Aorta (tissue), 5 donors: ENCODE results near the gene PRR22. TPM values are rescaled to one million over a fixed set of nuclear protein-coding genes. Genes with fewer than 3 reads are reported as not detected.
"Not testable (repeated sequence)": the region's sequence is repeated elsewhere in the genome, so short reads cannot be mapped to it uniquely, and the experiment has no call there.

Experiments used
- ATAC-seq: fragments of 200-7000 bp; cut with Tn5 transposase; one replicate; pipeline ENCODE4 v1.9.1; 2022; ENCODE audit warnings: moderate library complexity; ENCODE audit not compliant: low FRiP score
- DNase-seq, 2 donors: peaks; one replicate each; pipeline ENCODE4 v3.0.0-alpha.2; 2020
- H3K27ac ChIP-seq, 2 donors: one replicate each; pipeline ENCODE4 v1.5.1; 2013; ENCODE audit warnings: low read length in 2 of 2, mild to moderate bottlenecking in 2 of 2, moderate library complexity in 2 of 2, control low read depth in 1 of 2, inconsistent platforms in 1 of 2, low read depth in 1 of 2
- H3K27me3 ChIP-seq, 2 donors: one replicate each; pipeline ENCODE4 v1.6.1; 2013; ENCODE audit warnings: control low read depth in 1 of 2, low read length in 1 of 2, mild to moderate bottlenecking in 1 of 2, moderate library complexity in 1 of 2; ENCODE audit not compliant: insufficient read depth in 2 of 2, control insufficient read depth in 1 of 2
- H3K36me3 ChIP-seq, 2 donors: one replicate each; pipeline ENCODE4 v1.6.1; 2013; ENCODE audit warnings: control low read depth in 1 of 2, low read length in 1 of 2, mild to moderate bottlenecking in 1 of 2; ENCODE audit not compliant: insufficient read depth in 2 of 2, control insufficient read depth in 1 of 2
- H3K4me1 ChIP-seq, 2 donors: one replicate each; pipeline ENCODE4 v1.6.1; 2013; ENCODE audit warnings: low read length in 2 of 2, control low read depth in 1 of 2, mild to moderate bottlenecking in 1 of 2, moderate library complexity in 1 of 2; ENCODE audit not compliant: insufficient read depth in 2 of 2, control insufficient read depth in 1 of 2
- H3K4me3 ChIP-seq, 2 donors: one replicate each; pipeline ENCODE4 v1.5.1; 2013; ENCODE audit warnings: low read length in 2 of 2, control low read depth in 1 of 2, mild to moderate bottlenecking in 1 of 2
- H3K9me3 ChIP-seq: one replicate; pipeline ENCODE4 v1.6.1; 2013; ENCODE audit warnings: mild to moderate bottlenecking, low read length; ENCODE audit not compliant: control insufficient read depth
- WGBS, 2 donors: extraction: QIAGEN DNeasy Blood & Tissue Kit; methylation state at CpG; one replicate each; pipeline ENCODE4 v1.1.7; 2013; 5-methylcytosine and 5-hydroxymethylcytosine counted together
- intact Hi-C, 2 donors: fragments of 100-400 bp; cut with DNase I; formaldehyde crosslinking; loops; one replicate each; pipeline versions ENCODE4 v1.14.2 to v1.15.0; 2022
- polyA plus RNA-seq, 2 donors: library from polyadenylated mRNA; stranded (reverse); fragments of 200-250 nt; gene quantifications; one replicate each; pipeline ENCODE4 v1.2.3, GENCODE V29; 2013
- total RNA-seq, 2 donors: library from RNA; stranded (reverse); fragmentation: NEBNext Ultra II Directional; extraction: Animal tissue kit (Norgen Biotek cat#: 25700); gene quantifications; one replicate each; pipeline ENCODE4 v1.2.1, GENCODE V29; 2021
- donor health status: healthy with polysubstance abuse.
- donor health status: Bipolar disorder and iron deficiency.
- donor health status: DM: no; HTN: no; CAD: no.
- donor health status: DM: no; HTN: no; CAD: no.
- donor health status: DM: yes; HTN: yes; CAD: no.

PRR22 gene
- total and polyA plus RNA-seq, 4 donors: 0.38 to 5.2 (median 1.1) TPM

DNA sequence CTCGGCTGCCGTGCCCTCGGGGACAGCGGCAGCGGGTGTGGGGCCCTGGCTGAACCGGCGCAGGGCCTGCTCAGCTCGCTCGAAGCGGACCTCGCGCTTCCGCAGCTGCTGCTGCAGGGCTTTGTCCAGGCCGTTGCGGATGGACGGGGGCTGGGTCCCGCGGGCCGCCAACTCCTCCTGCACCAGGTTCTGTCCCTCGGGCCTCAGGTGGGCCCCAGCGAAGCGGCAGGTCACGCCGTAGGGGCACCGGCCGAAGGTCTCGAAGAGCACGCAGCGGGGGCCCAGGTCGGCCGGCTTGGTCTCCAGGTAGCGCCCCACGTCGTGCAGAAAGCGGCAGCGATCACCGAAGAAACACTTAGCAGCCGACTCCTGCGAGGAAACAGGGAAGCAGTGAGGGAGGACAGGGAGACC is 4.8 kb upstream of the PRR22 start:
- Histone ChIP-seq H3K9me3 (no peaks in the 10 kb centered on the region), H3K36me3 (peaks cover 0 to 7% of the 10 kb centered on the region in 2 donors), H3K27ac (no peak overlapping the region), H3K4me3 (no peak overlapping the region), H3K27me3 (no peaks in the 10 kb centered on the region), H3K4me1 (no peaks in the 10 kb centered on the region)
- intact Hi-C loops: no loop called here
- DNase-seq: no peak
- 95 to 97% methylated on average over 36 to 39 of the region's 39 CpGs for WGBS, 2 donors
- no peak for ATAC-seq

DNA sequence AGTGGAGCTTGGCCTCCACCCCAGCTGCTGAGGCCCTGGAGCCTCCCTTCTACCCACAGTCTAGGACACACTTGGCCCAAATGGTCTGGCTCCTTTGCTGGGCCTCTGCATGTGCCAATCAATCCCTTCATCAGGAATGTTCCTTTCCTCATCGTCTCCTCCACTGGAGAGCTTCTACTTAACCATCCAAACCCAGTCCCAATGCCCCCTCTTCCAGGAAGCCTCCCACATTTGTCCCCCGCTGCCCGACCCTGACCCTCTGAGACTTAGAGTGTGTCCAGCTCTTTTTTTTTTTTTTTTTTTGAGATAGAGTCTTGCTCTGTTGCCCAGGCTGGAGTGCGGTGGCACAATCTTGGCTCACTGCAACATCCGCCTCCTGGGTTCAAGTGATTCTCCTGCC is 3.9 kb upstream of the PRR22 start:
- H3K9me3 ChIP-seq: no peaks in the 10 kb centered on the region
- H3K27ac ChIP-seq: no peak overlapping the region
- H3K27me3 ChIP-seq: no peaks in the 10 kb centered on the region
- intact Hi-C loops: no loop called here
- ATAC-seq (no peak), DNase-seq (no peak)
- H3K4me3 ChIP-seq: no peak overlapping the region
- H3K4me1 ChIP-seq: no peaks in the 10 kb centered on the region
- WGBS, 2 donors: 87 to 98% methylated on average over 5 of the region's 5 CpGs
- peaks cover 0 to 7% of the 10 kb centered on the region in 2 donors for H3K36me3 ChIP-seq

DNA sequence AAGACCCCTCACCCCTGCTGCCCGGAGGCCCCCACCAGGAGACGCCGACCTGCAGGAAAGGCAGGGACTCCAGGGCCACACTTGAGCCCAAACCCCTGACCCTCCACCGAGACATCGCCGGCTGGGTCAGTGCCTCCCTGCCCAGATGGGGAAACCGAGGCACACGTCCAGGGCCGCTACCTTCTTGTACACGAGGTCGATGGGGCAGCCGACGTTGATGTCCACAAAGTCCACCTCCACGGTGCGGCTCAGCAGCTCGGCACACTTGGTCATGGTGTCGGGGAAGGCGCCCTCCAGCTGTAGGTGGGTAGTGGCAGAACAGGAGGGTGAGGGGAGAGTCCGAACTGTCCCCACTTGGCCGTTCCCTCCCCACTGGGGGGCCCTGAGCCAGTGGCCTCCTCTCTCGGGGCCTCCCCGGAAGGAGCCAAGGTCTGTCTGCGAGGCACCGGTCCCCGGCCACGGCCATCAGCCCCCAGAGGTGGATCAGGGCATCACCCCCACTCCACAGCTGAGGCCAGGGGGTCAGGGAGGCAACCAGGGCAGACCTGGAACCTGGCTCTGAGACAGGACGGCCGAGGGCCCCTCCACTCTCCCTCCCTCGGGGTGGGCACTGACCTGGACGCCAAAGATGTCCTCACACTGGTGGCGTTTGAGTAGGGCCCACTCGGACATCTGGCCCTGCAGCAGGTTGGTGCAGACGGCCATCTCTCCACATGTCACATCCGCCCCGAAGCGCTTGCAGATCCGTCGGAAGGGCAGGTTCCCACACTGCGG is 3.0 kb upstream of the PRR22 start:
- Histone ChIP-seq H3K36me3 (peaks cover 0 to 7% of the 10 kb centered on the region in 2 donors), H3K9me3 (no peaks in the 10 kb centered on the region), H3K4me3 (no peak overlapping the region), H3K27me3 (no peaks in the 10 kb centered on the region), H3K27ac (no peak overlapping the region), H3K4me1 (no peaks in the 10 kb centered on the region)
- WGBS, 2 donors: 90 to 93% methylated on average over 39 of the region's 39 CpGs
- ATAC-seq (no peak), DNase-seq (no peak)
- intact Hi-C loops: no loop called here

DNA sequence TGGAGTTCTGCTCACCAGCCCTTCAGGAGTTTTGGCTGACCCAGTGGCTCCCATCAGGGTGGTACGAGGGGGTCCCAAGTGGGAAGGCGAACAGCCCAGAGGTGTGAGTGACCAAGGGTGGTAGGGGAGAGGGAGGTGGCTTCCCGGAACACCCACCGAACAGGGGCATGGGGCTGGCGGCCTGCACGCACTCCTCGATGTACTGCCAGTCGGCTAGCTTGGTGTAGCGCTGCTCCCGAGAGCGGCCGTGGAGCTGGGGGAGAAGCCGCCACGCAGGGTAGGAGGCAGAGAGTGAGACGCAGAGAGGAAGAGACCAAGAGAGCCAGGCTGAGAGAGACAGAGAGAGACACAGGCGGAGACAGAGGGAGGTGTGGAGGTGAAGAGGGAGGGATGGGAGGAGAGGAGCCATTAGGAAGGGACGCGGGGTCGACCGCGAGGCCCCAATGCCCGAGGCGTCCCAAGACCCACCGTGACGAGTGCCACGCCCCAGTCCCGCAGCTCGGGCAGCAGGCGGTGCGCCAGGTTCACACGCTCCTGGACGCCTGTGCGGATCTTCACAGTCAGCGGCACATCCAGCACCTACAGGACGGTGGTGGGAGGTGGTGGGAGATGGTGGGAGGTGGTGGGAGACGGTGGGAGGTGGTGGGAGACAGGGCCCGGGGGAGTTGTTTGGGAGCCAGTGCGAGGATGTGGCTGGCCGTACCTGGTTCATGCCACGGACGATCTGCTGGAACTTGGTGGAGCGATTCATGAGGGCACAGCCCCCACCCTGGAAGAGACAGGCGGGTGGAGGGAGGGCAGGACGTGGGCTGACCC is 2.3 kb upstream of the PRR22 start:
- DNase-seq: no peak
- 90 to 92% methylated on average over 43 to 44 of the region's 44 CpGs for WGBS, 2 donors
- intact Hi-C loops: no loop called here
- H3K9me3 ChIP-seq: no peaks in the 10 kb centered on the region
- no peak overlapping the region for H3K27ac ChIP-seq
- H3K36me3 ChIP-seq: peaks cover 0 to 7% of the 10 kb centered on the region in 2 donors
- no peak overlapping the region for H3K4me3 ChIP-seq
- H3K4me1 ChIP-seq: no peaks in the 10 kb centered on the region
- ATAC-seq: no peak
- H3K27me3 ChIP-seq: no peaks in the 10 kb centered on the region

DNA sequence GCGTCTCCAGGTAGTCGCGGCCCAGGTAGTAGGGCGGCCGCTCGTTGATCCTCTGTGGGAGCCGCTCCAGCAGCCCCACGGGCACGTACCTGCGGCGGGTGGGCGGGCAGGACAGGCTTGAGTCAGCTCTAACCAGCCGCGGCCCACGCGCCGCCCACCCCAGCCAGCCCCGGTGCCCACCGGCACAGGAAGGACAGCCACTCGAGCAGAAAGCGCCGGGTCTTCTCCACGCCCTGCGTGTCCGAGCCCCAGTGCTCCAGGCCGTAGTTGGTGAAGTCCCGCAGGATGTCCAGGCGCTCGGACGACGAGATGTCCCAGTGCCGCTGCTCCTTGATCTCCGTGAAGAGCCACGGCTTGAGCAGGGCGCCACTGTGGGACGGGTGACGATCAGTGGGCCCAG is 877 bp upstream of the PRR22 start:
- no peak overlapping the region for H3K4me3 ChIP-seq
- H3K36me3 ChIP-seq: peaks cover 0 to 7% of the 10 kb centered on the region in 2 donors
- intact Hi-C loops: no loop called here
- no peaks in the 10 kb centered on the region for H3K4me1 ChIP-seq
- no peak overlapping the region for H3K27ac ChIP-seq
- DNase-seq (no peak), ATAC-seq (no peak)
- H3K9me3 ChIP-seq: no peaks in the 10 kb centered on the region
- H3K27me3 ChIP-seq: no peaks in the 10 kb centered on the region
- 95 to 96% methylated on average over 36 to 37 of the region's 37 CpGs for WGBS, 2 donors

DNA sequence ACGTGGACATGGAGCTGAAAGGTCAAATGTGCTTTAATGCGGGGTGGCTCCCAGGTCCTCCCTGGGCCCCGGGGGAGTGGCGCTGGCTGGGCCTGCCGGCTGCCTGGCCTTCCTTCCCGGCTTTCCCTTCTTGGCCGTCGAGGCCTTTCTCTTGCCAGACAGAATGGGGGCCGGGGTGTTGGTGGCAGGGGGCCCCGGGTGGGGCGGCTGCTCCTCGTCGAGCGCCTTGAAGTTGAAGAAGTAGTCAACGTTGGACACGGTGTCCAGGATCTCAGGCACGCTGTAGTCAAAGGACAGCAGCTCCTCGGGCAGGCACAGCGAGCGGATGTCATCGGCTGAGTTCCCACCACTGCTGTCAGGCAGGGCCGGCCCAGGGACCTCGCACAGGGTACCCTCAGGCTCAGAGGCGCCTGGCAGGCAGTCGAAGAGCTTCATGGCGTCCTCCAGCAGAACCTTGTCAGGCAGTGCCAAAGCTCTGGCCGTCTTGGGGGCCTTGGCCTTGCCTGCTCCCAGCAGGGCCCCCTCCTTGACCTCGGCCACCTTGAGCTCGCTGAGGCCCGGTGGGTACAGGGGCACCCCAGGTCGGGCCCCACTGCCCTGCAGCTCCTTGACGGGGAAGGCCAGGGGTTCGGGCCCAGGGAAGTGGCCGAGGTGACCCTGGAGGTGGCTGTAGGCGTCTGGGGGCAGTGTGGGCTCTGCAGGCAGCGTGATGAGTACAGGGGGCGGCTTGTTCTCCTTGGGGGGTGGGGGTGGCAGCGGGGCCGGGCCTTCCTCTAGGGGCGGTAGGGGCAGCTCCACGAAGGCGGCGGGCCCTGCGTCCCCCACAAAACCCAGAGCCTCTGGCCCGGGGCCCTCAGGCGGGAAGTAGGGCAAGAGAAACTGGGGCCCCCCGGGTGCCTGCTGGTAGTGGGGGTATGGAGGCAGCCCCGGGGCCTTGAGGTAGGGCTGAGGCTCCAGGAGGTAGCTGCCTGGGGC is 1.3 kb downstream of the PRR22 start:
- Histone ChIP-seq H3K9me3 (no peaks in the 10 kb centered on the region), H3K4me1 (no peaks in the 10 kb centered on the region), H3K27ac (no peak overlapping the region), H3K4me3 (no peak overlapping the region), H3K36me3 (peaks cover 0 to 4% of the 10 kb centered on the region in 2 donors), H3K27me3 (no peaks in the 10 kb centered on the region)
- intact Hi-C loops: no loop called here
- WGBS, 2 donors: 81 to 82% methylated on average over 46 to 48 of the region's 48 CpGs
- DNase-seq: no peak
- no peak for ATAC-seq

DNA sequence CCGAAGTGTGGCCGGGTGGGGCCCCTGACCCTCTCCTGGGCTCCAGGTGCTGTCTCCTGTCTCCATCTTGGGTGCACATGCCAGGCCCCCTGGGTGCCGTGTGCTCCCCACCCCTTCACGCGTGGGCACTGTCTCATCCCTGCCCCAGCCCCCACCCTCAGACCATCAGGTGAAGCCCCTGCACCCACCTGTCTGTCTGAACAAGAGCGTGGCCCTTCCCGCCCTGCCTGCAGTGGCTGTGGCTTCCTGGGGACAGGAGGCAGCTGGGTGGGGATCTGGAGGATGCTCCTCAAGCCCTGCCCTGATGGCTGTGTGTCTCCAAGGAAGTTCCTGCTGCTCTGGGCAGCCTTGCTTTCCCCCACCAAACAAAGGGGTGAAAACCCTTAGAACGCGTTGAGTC is 2.2 kb downstream of the PRR22 start:
- ATAC-seq: no peak
- intact Hi-C loops: no loop called here

DNA sequence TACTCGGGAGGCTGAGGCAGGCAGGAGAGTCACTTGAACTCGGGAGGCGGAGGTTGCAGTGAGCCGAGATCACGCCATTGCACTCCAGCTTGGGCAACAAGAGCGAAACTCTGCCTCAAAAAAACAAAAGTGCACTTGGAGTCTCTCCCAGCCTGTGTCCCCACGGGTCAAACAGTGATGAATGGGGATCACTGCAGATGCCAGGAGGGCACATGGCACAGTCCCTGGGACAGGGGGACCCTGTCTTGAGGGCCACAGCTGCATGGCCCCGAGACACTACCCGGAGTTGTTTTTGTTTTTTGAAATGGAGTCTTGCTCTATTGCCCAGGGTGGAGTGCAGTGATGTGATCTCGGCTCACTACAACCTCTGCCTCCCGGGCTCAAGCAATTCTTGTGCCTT is 3.6 kb downstream of the PRR22 start:
- intact Hi-C loops, H3K27me3 ChIP-seq, DNase-seq, ATAC-seq, H3K4me3 ChIP-seq, H3K4me1 ChIP-seq, H3K27ac ChIP-seq, H3K36me3 ChIP-seq, H3K9me3 ChIP-seq: not testable (repeated sequence)
- WGBS, 2 donors: 75 to 79% methylated on average over 11 of the region's 11 CpGs

More for the DNA sequence above, 2.2 kb downstream of the PRR22 start:
- Histone ChIP-seq H3K4me3 (no peak overlapping the region), H3K27ac (no peak overlapping the region), H3K27me3 (no peaks in the 10 kb centered on the region), H3K9me3 (no peaks in the 10 kb centered on the region), H3K36me3 (peaks cover 0 to 4% of the 10 kb centered on the region in 2 donors), H3K4me1 (no peaks in the 10 kb centered on the region)
- 87 to 91% methylated on average over 9 of the region's 9 CpGs for WGBS, 2 donors
- DNase-seq: no peak
